Inferior parietal cortex (tissue), 1 donor: ENCODE data around the gene TBC1D9.

Experiments used
- DNase-seq: peaks from one replicate; pipeline ENCODE4 v3.0.0-alpha.2; 2016; ENCODE audit errors: extremely low spot score

TBC1D9 gene

GRCh38 chr4:140653718-140654494 is 102.3 kb downstream of the TBC1D9 start:
- DNase-seq, result no peak

GRCh38 chr4:140652601-140653000 is 103.6 kb downstream of the TBC1D9 start:
- no peak for DNase-seq

DNA sequence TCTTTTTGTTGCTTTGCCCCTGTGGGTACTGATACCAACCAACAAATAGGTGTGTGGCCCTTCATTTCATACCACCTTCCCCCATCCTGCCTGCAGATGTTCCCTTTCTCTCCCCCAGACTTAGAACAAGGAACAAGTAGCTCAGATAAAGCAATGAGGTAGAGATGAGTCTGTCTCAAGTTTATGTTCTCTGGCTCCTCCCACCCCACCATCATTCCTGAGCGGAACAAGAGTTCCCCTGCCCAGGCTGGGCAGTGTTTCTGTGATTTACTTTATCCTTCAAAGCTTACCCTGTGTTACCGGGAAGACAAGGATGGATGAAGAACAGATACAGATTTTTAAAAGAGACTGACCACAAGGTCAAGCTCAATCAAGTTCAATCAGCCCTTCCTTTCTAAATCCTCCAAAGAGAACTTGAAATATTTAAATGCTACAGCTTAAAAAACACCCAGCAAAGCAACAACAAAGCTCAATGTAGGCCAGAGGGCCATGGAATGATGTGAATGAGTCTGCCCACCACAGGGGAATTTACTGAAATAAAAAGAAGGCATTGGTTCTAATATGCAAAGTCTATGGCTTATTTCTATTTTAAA is 107.4 kb downstream of the TBC1D9 start:
- no peak for DNase-seq

GRCh38 chr4:140645614-140646412 is 110.4 kb downstream of the TBC1D9 start:
- DNase-seq, result peak; percentile 11

GRCh38 chr4:140645196-140645595 is 111.0 kb downstream of the TBC1D9 start:
- no peak for DNase-seq

GRCh38 chr4:140644470-140645185 is 111.6 kb downstream of the TBC1D9 start:
- no peak for DNase-seq

DNA sequence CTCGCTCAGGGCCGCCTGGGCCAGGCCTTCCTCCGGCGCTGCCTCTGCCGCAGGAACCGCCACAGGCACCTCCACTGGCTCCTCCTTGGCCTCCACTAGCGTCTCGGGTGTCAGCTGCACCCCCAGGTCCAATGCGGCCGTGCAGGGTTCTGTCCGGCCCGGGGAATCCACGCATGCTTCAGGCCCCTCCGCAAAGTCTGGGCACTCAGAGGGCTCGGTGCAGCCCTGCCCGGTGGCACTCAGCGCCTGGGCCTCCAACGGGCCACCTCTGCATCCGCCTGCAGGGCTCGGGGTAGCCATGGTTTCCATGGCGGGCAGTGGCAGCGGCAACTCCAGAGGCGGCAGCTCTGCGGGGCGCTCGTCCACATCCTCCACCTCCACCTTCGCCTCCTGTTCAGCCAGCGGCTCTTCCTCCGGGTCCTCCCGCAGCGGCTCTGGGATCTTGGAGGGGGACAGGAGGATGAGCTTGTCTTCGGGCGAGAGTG is 112.6 kb downstream of the TBC1D9 start:
- no peak for DNase-seq

DNA sequence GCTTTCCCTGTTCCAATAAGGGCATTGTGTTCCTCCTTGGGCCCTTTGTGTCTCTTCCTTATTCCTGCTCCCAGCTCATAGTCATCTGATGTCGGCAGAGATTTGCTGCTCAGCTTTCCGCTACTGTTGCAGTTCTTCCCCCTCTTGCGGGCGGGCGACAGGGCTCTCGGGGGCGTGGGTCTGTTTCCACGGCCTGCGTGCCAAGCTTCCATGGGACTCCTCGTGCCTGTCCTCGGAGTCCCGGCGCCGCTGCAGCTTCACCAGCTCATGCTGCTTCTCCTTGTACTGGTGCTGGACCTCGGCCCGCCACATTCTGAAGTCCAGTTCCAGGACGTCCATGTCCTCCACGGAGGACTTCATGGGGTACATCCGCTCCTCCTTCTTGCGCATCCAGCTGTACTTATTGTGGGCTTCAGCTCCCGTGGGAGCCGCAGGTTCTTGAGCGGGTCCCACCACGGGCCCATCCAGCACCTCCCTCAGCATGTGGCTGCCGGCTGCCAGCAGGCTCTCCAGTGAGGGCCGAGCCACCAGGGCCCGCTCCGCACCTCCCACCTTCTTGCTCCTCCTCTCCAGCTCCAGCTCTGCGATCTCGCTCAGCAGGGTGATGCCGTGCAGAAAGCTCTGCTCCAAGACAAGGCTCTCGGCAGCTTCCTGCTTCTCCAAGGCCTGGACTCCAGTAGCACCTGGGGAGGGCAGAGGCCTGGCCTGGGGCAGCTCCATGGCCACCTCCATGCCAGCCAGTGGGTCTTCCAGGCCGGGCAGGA is 113.3 kb downstream of the TBC1D9 start:
- no peak for DNase-seq

DNA sequence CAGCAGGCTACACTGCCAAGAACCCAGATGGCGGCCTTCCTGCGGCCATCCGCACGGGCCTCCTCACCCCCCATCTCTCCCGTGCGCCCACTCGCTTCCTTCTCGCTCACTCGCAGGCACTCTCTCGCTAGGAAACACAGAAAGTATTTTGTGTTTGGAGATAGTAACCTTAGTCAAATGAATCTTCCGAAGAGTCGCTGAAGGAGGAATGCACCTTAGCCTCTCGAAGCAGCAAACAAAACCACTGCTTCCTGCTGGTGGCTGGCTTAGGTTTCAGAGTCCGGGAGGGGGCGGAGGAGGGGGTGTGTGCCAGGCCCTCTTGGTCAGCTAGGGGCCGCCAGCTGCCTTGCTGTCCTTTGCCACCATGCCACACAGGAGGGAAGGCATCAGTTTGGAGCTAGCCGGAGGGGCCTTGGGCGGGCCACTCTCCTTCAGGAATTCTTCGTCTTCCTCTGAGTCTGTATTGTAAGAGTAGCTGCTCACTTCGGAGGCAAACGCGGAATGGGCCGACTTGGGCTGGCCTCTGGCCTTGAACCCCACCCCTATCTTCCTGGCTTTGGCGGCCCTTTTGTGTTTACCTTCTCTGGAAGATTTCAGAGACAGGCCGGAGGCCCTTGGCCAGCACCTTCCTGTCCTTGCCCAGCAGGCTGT is 114.3 kb downstream of the TBC1D9 start:
- no peak for DNase-seq

DNA sequence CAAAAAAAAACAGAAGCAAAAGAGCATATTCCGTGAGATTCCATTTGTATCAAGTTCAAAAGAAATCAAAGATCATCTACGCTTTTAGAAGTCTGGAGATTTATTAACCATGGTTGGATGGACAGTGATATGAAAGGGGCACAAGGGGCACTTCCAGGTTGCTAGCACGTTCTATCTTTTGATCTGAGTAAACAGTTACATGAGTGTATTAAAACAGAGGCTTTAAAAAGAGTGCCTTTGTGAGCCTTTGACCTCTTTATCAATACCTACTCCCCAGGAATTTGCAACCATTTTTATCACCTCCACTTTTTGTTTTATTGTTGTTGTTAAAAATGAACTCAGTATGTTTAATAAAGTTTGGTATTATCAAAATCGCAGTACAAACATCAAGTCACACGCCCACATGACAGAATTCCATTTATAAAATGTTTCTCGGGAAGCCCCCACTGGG is 115.1 kb downstream of the TBC1D9 start:
- no peak for DNase-seq

DNA sequence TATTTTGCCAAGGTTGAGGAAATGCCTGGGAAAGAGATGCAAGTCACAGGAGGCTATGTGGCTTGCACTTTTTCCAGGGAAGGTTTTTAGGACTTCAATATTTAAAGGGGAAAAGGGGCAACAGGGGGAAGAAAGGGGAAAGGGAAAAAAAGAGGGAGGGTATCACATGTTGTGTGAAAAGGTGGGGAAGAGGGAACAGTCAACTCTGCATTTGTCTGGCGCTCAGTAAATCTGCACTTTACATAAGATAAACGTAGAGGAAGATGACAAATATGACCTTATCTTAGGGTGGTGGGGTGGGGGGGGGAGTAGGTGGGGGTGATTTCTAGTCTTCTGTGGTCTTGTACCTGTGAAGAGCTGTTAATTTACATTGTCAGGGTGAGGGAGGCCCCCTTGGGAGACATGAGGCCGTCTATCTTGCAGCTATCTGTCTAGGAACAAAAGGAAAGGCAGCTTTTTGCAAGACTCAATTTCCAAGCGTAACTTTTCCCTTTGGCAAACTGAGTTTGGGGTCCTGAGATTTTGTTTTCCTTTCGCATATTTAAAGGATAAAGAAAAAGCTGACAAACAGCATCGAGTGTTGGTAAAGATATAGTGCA is 115.9 kb downstream of the TBC1D9 start:
- no peak for DNase-seq

- no peak for DNase-seq
These were observed 117.1 kb downstream of the TBC1D9 start for GRCh38 chr4:140639066-140639465.

GRCh38 chr4:140637836-140638235 is 118.3 kb downstream of the TBC1D9 start:
- DNase-seq, result peak; percentile 25

DNA sequence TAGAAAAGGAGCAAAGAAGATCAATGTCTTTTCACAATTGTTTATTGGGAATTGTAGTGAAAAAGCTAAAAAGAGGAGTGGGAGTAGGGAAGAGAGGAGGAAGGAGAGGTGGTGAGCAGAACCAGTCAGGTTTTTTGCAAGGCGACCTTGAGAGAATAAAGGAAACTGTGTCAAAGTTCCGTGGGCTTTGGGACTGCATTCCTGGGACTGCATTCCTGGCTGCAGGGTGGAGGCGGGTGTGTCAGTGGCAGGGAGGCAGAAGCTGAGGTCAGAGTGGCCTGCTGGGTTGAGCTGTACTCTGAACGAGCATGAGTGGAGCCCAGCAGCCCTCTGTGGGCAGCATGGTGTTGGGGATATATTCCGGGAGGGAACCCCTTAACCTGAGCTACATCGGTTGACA is 120.6 kb downstream of the TBC1D9 start:
- DNase-seq, result no peak

- no peak for DNase-seq
These were observed 122.2 kb downstream of the TBC1D9 start for GRCh38 chr4:140633951-140634350.

DNA sequence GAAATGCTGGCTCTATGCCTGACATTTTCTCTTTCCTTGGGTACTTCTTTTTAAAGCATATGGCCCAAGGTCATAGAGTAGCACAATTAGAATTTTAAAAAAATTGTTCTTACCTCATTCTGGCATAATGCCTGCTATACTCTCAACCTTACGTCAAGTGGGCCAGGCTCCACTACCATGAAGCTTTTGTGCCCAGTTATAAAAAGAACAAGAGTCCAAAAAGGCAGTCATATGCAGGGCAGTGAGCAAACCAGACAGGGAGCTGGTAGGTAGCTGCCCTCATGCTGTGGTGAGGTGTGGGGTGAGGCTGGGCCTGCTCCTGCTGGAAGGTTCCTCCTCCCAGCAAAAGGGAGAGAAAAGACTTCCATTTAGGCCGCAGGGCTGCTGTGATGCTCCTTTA is 123.1 kb downstream of the TBC1D9 start:
- no peak for DNase-seq

- no peak for DNase-seq
These were observed 125.9 kb downstream of the TBC1D9 start for GRCh38 chr4:140630246-140630645.

GRCh38 chr4:140628016-140628415 is 128.2 kb downstream of the TBC1D9 start:
- DNase-seq, result no peak

GRCh38 chr4:140626661-140627376 is 129.4 kb downstream of the TBC1D9 start:
- DNase-seq, result no peak
